A549 (cell line): ENCODE results near the gene EDNRA.

Experiments
- BHLHE40 ChIP-seq: IDR thresholded peaks from 2 replicates; pipeline ENCODE4 v1.6.1; 2012; ENCODE audit warnings: low read depth, low read length, inconsistent platforms
- EP300 ChIP-seq, 2 experiments: fragments of >200 bp; sonication (Bioruptor Twin); formaldehyde crosslinking; IDR thresholded peaks; 2 replicates in 1 of 2; 3 replicates in 1 of 2; pipeline ENCODE4 v1.6.1; 2016 to 2017
- HDAC2 ChIP-seq: fragments of 200-600 bp; sonication (generic); IDR thresholded peaks from 2 replicates; pipeline ENCODE4 v1.6.1; 2016
- MAFK ChIP-seq: fragments of 450-650 bp; IDR thresholded peaks from 2 replicates; pipeline ENCODE4 v1.6.1; 2014; ENCODE audit not compliant: partially characterized antibody
- SMC3 ChIP-seq: fragments of >200 bp; sonication (Bioruptor Twin); formaldehyde crosslinking; IDR thresholded peaks from 3 replicates; pipeline ENCODE4 v1.6.1; 2018; ENCODE audit warnings: inconsistent platforms
- TF ChIP-seq, protein P1 (sequence below): fragments of >200 bp; sonication (Bioruptor Twin); formaldehyde crosslinking; IDR thresholded peaks from 3 replicates; pipeline ENCODE4 v1.5.1; 2016

DNA sequence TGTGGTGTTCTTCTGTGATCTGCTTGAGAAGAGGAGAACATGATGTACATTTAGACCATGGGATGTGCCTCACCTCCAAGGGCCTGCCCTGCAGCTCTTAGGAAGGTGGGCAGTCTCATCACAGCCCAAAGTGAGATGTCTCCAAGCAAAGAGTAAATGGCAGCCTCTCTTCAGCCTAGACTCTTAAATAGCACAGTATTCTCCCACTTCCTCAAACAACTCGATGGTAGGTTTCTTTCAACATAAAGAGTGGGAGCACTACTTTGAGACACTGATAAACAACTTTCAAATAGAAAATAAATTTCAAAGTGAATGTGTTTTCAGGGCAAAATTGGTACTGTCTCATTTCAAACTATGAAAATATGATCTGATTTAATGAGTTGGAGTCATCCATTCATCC lies 35.2 kb downstream of the EDNRA start:
- TF ChIP-seq EP300 (IDR thresholded peaks at IDR 0.05) (no peak), SMC3 (no peak), HDAC2 (no peak), MAFK (no peak), BHLHE40 (no peak)
- TF ChIP-seq, protein P1, sequence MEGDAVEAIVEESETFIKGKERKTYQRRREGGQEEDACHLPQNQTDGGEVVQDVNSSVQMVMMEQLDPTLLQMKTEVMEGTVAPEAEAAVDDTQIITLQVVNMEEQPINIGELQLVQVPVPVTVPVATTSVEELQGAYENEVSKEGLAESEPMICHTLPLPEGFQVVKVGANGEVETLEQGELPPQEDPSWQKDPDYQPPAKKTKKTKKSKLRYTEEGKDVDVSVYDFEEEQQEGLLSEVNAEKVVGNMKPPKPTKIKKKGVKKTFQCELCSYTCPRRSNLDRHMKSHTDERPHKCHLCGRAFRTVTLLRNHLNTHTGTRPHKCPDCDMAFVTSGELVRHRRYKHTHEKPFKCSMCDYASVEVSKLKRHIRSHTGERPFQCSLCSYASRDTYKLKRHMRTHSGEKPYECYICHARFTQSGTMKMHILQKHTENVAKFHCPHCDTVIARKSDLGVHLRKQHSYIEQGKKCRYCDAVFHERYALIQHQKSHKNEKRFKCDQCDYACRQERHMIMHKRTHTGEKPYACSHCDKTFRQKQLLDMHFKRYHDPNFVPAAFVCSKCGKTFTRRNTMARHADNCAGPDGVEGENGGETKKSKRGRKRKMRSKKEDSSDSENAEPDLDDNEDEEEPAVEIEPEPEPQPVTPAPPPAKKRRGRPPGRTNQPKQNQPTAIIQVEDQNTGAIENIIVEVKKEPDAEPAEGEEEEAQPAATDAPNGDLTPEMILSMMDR = no peak
